ENCODE results near the gene TSPAN4. TPM values are rescaled to one million over a fixed set of nuclear protein-coding genes. Genes with fewer than 3 reads are reported as not detected.
A peak's percentile ranks its signal among the peaks of the same experiment; 100 is the strongest.

The TSPAN4 gene
- total and polyA plus RNA-seq, 9 of the 15 experiments (the other 6 are each of a cell fraction or from before 2014, with no cell fraction given) = 0.07 to 31.0 (median 15.7) TPM

- TF ChIP-seq FOXA1 (IDR thresholded peaks at IDR 0.05; ENCODE audit: borderline replicate concordance) (no peak), BCLAF1 (IDR thresholded peaks at IDR 0.05; ENCODE audit: borderline replicate concordance in 1 of 2, control insufficient read depth in 1 of 2, low read depth in 2 of 2, low read length in 1 of 2) (no peak), HLTF (IDR thresholded peaks at IDR 0.05) (no peak), BHLHE40 (IDR thresholded peaks at IDR 0.05; ENCODE audit: low read length) (peak; percentile 48), ZNF140 (CRISPR knock-in tag; IDR thresholded peaks at IDR 0.05) (no peak), KDM5B (IDR thresholded peaks at IDR 0.05; ENCODE audit: insufficient replicate concordance, low read depth, low read length) (no peak), IRF1 (CRISPR knock-in tag; IDR thresholded peaks at IDR 0.05; ENCODE audit: borderline replicate concordance) (no peak), NFATC3 (IDR thresholded peaks at IDR 0.05) (no peak), NCOA2 (IDR thresholded peaks at IDR 0.05; ENCODE audit: partially characterized antibody in 2 of 2) (no peak), ZNF3 (CRISPR knock-in tag; IDR thresholded peaks at IDR 0.05) (no peak), GATA2 (CRISPR knock-in tag; IDR thresholded peaks at IDR 0.05) (no peak), RREB1 (CRISPR knock-in tag; IDR thresholded peaks at IDR 0.05) (no peak), ZNF280A (IDR thresholded peaks at IDR 0.05; ENCODE audit: low read depth, partially characterized antibody) (no peak)
Observed at GRCh38 chr11:911031-911889, 68.6 kb downstream of the TSPAN4 start (continued).

Data from K562 (cell line).